ENCODE measurements around the gene MAPK12.

Gene MAPK12

GRCh38 chr22:50238755-50239154, 22.7 kb downstream of the MAPK12 start:
- no peak for DNase-seq (ENCODE audit: low spot score in 2 of 2)
- Mint-ChIP-seq H3K9me3 (no peaks in the 10 kb centered on the region), H3K27ac (no peak overlapping the region), H3K4me3 (no peak overlapping the region), H3K36me3 (peaks cover 23% of the 10 kb centered on the region), H3K4me1 (peaks cover 42% of the 10 kb centered on the region), H3K27me3 (no peaks in the 10 kb centered on the region)
- no peak for ATAC-seq (ENCODE audit: low read depth)

DNA sequence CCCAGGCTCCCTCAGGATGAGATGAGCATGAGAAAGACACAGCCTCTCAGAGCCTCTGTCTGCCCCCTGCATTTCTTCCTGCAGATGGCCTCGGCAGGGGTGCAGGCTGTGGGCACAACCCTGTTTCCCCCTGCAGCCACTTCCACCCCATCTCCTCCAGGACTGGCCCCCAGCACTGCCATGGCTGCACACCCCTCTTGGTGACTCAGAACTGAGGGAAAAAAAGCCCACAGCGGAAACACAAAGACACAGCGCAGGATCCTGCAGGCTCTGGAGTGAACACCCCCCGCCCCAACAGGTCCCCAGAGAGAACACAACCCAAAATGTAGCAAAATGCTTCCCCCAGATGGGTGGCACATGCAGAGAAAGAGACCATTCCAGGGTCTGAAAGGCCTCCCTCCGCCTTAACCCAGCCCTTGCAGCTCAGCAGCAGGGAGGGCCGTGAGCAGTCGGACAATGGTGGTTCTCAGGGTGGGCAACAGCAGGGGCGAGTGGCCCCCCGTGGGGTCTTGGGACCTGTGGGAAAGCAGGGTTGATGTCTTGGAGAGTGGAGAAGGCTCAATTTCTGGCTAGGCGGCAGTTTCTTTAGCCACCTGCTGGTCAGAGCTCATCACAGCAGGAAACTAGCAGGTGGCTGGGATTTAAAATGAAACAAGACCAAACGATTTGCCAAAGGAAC, 24.6 kb downstream of the MAPK12 start:
- ATAC-seq (ENCODE audit: low read depth), result peak; percentile 29
- no peak overlapping the region for H3K27ac Mint-ChIP-seq

DNA sequence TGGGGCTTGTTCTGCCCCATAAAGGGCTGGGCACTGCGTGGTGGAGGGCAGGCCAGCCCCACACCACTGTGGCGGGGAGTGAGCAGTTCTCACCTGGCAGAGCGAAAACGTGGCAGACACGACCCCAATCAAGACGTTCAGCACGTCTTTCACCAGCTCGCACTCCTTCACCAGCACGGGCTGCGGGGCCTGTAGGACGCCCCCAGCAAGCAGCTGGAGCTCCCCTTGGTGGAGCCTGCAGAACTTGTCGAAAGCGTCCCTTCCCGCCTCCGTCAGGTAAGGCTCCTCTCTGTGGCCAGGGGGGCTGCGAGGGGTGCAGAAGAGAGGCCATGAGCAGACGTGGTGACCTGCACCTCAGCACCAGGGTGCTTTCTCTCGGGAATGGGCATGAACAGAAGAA, 28.3 kb downstream of the MAPK12 start:
- ATAC-seq (ENCODE audit: low read depth) (no peak), DNase-seq (ENCODE audit: low spot score in 2 of 2) (no peak)
- H3K9me3 Mint-ChIP-seq, result no peaks in the 10 kb centered on the region
- no peak overlapping the region for H3K27ac Mint-ChIP-seq
- H3K36me3 Mint-ChIP-seq, result peaks cover 34% of the 10 kb centered on the region
- no peaks in the 10 kb centered on the region for H3K27me3 Mint-ChIP-seq
- H3K4me1 Mint-ChIP-seq, result peaks cover 30% of the 10 kb centered on the region
- H3K4me3 Mint-ChIP-seq, result no peak overlapping the region

More for the DNA sequence above, 24.6 kb downstream of the MAPK12 start:
- no peak for DNase-seq (ENCODE audit: low spot score in 2 of 2)
- peaks cover 29% of the 10 kb centered on the region for H3K36me3 Mint-ChIP-seq
- H3K4me3 Mint-ChIP-seq, result no peak overlapping the region
- H3K27me3 Mint-ChIP-seq, result no peaks in the 10 kb centered on the region
- H3K4me1 Mint-ChIP-seq, result peaks cover 32% of the 10 kb centered on the region
- no peaks in the 10 kb centered on the region for H3K9me3 Mint-ChIP-seq

- peaks cover 26% of the 10 kb centered on the region for H3K4me1 Mint-ChIP-seq
- ATAC-seq (ENCODE audit: low read depth), result no peak
- no peak for DNase-seq (ENCODE audit: low spot score in 2 of 2)
- H3K27ac Mint-ChIP-seq, result no peak overlapping the region
- peaks cover 31% of the 10 kb centered on the region for H3K36me3 Mint-ChIP-seq
- no peaks in the 10 kb centered on the region for H3K9me3 Mint-ChIP-seq
- H3K27me3 Mint-ChIP-seq, result no peaks in the 10 kb centered on the region
- no peak overlapping the region for H3K4me3 Mint-ChIP-seq
Observed at GRCh38 chr22:50232481-50233151, 28.9 kb downstream of the MAPK12 start.

- Mint-ChIP-seq H3K4me3 (no peak overlapping the region), H3K9me3 (no peaks in the 10 kb centered on the region), H3K27ac (no peak overlapping the region), H3K27me3 (no peaks in the 10 kb centered on the region), H3K36me3 (peaks cover 25% of the 10 kb centered on the region), H3K4me1 (peaks cover 12% of the 10 kb centered on the region)
- DNase-seq (ENCODE audit: low spot score in 2 of 2), result no peak
- no peak for ATAC-seq (ENCODE audit: low read depth)
Observed at GRCh38 chr22:50229370-50229769, 32.1 kb downstream of the MAPK12 start.

GRCh38 chr22:50228366-50228765, 33.1 kb downstream of the MAPK12 start:
- peaks cover 23% of the 10 kb centered on the region for H3K36me3 Mint-ChIP-seq
- no peak for DNase-seq (ENCODE audit: low spot score in 2 of 2)
- H3K9me3 Mint-ChIP-seq, result no peaks in the 10 kb centered on the region
- no peak for ATAC-seq (ENCODE audit: low read depth)
- H3K27me3 Mint-ChIP-seq, result no peaks in the 10 kb centered on the region
- peak overlapping the region; percentile 79 for H3K27ac Mint-ChIP-seq
- peaks cover 6% of the 10 kb centered on the region for H3K4me1 Mint-ChIP-seq
- H3K4me3 Mint-ChIP-seq, result no peak overlapping the region

DNA sequence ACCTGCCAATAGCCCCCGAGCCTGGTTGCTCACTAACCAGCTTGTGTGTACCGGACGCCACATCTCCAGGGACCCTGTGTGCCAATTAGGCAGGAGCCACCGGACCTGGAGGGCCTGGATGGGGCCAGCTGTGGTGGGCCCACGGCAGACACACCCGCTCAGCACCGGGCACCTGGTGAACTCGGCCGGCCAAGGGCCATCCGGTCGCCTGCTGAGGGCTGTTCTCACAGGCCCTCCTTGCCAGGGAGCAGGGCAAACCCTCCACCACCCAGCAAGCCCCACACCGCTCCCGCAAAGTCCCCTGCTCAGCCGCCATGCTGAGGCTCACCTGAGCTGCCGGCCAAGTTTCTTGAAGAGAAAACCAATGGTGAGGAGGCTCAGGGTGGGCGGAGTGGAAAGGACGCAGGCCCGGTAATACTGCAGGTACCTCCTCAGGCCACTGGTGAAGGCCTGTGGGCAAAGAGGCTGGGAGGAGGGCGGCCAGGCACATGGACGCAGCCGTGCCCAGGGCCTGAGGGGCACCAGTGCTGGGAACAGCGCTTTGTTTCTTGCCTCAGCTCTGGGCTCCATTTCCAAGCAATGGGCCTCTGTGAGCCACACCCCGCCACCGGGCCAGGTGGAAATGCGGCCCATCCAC, 33.8 kb downstream of the MAPK12 start:
- peaks cover 25% of the 10 kb centered on the region for H3K36me3 Mint-ChIP-seq
- no peaks in the 10 kb centered on the region for H3K27me3 Mint-ChIP-seq
- H3K4me3 Mint-ChIP-seq, result no peak overlapping the region
- DNase-seq (ENCODE audit: low spot score in 2 of 2), result no peak
- no peak for ATAC-seq (ENCODE audit: low read depth)
- peaks cover 6% of the 10 kb centered on the region for H3K4me1 Mint-ChIP-seq
- H3K27ac Mint-ChIP-seq, result no peak overlapping the region
- H3K9me3 Mint-ChIP-seq, result no peaks in the 10 kb centered on the region

DNA sequence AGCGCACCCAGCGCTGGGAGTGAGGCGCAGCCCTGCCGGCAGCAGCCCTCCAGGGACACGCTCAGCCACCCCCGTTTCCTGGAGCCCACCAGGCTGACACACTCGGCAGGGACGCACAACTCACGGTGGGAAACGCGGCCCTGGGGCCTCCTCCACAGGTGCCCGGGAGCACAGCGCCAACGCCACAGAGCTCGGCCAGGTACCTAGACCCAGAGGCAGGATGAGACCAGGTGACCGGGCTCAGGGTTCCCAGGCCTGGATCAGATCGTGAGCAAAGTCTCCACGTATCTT, 34.7 kb downstream of the MAPK12 start:
- Mint-ChIP-seq H3K27me3 (no peaks in the 10 kb centered on the region), H3K4me1 (peaks cover 6% of the 10 kb centered on the region), H3K36me3 (peaks cover 23% of the 10 kb centered on the region), H3K4me3 (no peak overlapping the region), H3K27ac (no peak overlapping the region), H3K9me3 (no peaks in the 10 kb centered on the region)
- DNase-seq (ENCODE audit: low spot score in 2 of 2), result no peak
- ATAC-seq (ENCODE audit: low read depth), result no peak

DNA sequence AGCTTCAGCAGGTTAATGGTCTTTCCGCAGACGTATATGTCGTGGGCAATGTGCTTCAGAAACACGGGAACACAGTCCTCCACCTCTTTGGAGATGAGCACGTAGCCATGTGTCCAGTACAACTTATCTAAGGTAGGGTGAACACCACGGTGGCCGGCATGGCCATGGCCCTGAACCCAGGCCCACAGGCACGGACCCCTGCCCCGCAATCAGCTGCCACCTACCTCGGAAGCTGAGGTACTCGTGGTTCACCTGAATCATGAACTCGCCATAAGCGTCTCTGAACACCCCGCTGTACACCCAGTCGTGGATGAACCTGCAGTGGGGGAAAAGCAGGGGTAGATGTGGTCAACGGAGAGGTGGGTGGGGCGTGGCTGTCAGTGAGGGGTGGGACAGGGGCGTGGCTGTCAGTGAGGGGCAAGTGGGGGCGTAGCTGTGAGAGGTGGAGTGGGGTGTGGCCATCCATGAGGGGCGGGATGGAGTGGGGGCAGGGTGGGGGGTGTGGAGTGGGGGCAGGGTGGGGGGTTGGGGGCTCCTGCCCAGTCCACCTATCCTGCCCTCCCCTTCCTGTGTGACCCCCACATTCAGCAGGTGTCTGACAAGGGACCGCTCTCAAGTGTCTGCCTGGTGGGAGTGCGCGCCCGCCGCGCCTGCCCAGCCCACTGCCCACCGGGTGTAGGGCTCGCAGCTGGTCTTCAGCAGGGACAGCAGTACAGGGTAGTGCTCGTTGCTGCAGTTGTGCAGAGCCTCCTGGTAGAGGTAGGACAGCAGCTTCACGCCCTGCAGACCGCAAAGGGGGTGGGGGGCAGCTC, 35.2 kb downstream of the MAPK12 start:
- Mint-ChIP-seq H3K36me3 (peaks cover 23% of the 10 kb centered on the region), H3K4me1 (peaks cover 6% of the 10 kb centered on the region), H3K4me3 (no peak overlapping the region), H3K27ac (no peak overlapping the region), H3K27me3 (no peaks in the 10 kb centered on the region), H3K9me3 (no peaks in the 10 kb centered on the region)
- DNase-seq (ENCODE audit: low spot score in 2 of 2) (no peak), ATAC-seq (ENCODE audit: low read depth) (no peak)

GRCh38 chr22:50225200-50225969, 36.1 kb downstream of the MAPK12 start:
- Mint-ChIP-seq H3K4me1 (peaks cover 6% of the 10 kb centered on the region), H3K9me3 (no peaks in the 10 kb centered on the region), H3K4me3 (no peak overlapping the region), H3K27ac (no peak overlapping the region), H3K27me3 (no peaks in the 10 kb centered on the region), H3K36me3 (peaks cover 23% of the 10 kb centered on the region)
- DNase-seq (ENCODE audit: low spot score in 2 of 2) (no peak), ATAC-seq (ENCODE audit: low read depth) (no peak)

GRCh38 chr22:50224071-50224470, 37.4 kb downstream of the MAPK12 start:
- Mint-ChIP-seq H3K9me3 (no peaks in the 10 kb centered on the region), H3K27me3 (no peaks in the 10 kb centered on the region), H3K4me3 (no peak overlapping the region), H3K4me1 (peaks cover 4% of the 10 kb centered on the region), H3K36me3 (peaks cover 22% of the 10 kb centered on the region), H3K27ac (no peak overlapping the region)
- DNase-seq (ENCODE audit: low spot score in 2 of 2), result no peak
- no peak for ATAC-seq (ENCODE audit: low read depth)

DNA sequence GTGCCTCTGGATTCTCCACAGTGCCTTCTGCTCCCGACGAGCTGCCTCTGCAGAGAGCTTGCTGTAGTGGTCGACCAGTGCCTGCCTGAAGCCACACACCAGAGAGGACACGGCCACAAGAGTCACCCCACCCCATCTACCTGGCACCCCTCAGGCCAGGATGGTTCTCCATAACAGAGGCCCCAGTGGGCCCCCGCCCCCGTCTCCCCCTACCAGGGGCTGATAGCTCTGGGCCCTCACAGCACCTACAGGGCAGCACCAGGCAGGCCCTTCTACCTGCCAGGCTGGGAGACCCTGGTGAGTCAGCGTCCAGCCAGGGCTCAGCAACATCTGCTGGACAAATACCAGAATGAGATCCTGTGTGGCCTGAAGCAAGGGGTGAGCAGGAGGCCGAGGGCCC, 39.0 kb downstream of the MAPK12 start:
- Mint-ChIP-seq H3K36me3 (peaks cover 16% of the 10 kb centered on the region), H3K4me3 (no peak overlapping the region), H3K4me1 (no peaks in the 10 kb centered on the region), H3K27ac (no peak overlapping the region), H3K9me3 (no peaks in the 10 kb centered on the region), H3K27me3 (no peaks in the 10 kb centered on the region)
- no peak for ATAC-seq (ENCODE audit: low read depth)
- no peak for DNase-seq (ENCODE audit: low spot score in 2 of 2)

DNA sequence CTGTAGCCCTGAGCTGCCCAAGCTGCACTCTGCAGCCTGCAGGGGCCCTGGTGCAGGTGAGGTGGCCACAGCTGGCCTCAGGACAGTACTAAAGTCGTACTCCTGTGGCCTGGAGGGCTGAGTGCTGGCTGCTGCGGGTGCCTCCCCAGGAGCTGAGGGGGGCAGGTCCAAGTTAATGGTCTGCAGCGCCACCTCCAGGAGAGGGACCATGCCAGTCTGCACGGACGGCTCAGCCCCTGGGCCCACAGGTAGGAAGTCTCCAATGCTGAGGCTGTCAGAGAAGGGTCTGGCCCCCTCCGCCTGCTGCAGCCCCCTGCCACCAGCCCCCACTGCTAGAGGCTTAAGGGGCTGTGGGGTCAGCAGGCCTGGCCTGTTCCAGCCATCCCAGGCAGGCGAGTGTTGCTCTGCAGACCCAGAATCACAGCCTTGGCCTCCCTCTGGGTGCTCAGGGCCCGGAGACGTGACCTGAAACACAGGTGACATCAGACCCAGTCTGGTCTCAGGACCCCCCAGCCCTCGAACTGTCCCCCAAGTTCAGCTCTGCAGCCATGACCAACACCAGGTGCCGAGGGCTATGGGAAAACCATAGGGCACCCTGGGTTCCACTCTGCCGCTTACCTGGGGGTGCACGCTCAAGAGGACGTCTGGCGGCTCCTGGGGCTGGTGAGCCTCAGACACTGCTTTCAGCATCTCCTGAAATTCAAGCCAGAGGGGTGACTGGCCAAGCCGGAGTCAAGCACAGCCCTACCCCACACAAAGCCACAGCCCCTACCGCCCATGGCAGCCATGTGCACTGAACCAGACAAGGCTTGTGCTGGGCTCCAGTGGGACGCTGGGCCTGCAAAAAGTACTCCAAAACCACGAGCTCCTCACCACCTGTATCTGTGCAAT, 39.8 kb downstream of the MAPK12 start:
- peak; percentile 25 for ATAC-seq (ENCODE audit: low read depth)
- H3K36me3 Mint-ChIP-seq, result peaks cover 15% of the 10 kb centered on the region

More for the DNA sequence above, 39.8 kb downstream of the MAPK12 start:
- Mint-ChIP-seq H3K27me3 (no peaks in the 10 kb centered on the region), H3K4me3 (no peak overlapping the region), H3K4me1 (no peaks in the 10 kb centered on the region), H3K27ac (peak overlapping the region; percentile 17), H3K9me3 (no peaks in the 10 kb centered on the region)
- DNase-seq (ENCODE audit: low spot score in 2 of 2), result no peak

Measured in memory B cell (primary cell).